Astrocyte of the spinal cord (primary cell): ENCODE results near the gene HTRA1.

Experiments used
- DNase-seq: peaks from one replicate; pipeline ENCODE4 v3.0.0; 2011; ENCODE audit warnings: low read depth, low spot score
- H3K4me3 ChIP-seq: 2 replicates; pipeline ENCODE4 v1.5.1; 2011; ENCODE audit warnings: low read depth, mild to moderate bottlenecking, low read length, moderate library complexity
- in situ Hi-C: cut with HindIII; loops from 2 replicates; pipeline ENCODE4 v1.10.0; 2017; ENCODE audit warnings: low sequenced_read_pairs
- TF ChIP-seq, protein P1 (sequence below): IDR thresholded peaks from 2 replicates; pipeline ENCODE4 v1.5.1; 2012; ENCODE audit warnings: low read depth, mild to moderate bottlenecking, low read length, inconsistent platforms

HTRA1 gene

DNA sequence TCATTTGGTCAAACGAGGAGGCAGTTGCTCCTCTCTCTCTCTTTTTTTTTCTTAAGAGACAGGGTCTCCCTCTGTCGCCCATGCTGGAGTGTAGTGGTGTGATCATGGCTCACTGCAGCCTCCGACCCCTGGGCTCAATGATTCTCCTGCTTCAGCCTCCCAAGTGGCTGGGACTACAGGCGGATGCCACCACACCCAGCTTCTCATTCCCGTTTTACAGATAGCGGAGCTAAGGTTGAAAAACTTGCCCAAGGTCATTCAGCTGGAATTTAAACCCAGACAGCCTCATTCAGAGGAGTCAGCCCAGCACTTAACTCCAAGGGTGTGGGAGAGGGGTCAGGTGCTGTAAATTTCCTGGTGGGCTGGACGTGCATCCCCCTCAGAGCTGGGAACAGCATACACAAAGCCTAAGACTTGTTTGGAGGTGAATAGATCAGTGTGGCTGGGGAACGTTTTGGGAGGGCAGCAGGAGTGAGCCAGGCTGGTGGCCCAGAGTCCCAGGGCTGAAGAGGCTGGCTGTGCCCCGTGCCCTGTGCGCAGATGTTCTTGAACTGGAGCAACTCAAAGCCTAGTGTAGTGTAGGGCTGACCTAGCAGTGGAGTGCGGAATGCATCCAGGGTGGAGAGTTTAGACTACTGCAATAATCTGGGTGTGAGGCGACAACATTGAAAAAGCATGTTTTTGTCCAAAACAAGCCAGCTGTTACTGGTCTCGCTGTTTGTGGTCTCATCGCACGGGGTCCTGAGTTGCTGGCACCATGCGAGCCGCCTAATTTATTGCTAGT lies 2.3 kb downstream of the HTRA1 start:
- H3K4me3 ChIP-seq = peak overlapping the region; percentile 71
- TF ChIP-seq, protein P1, sequence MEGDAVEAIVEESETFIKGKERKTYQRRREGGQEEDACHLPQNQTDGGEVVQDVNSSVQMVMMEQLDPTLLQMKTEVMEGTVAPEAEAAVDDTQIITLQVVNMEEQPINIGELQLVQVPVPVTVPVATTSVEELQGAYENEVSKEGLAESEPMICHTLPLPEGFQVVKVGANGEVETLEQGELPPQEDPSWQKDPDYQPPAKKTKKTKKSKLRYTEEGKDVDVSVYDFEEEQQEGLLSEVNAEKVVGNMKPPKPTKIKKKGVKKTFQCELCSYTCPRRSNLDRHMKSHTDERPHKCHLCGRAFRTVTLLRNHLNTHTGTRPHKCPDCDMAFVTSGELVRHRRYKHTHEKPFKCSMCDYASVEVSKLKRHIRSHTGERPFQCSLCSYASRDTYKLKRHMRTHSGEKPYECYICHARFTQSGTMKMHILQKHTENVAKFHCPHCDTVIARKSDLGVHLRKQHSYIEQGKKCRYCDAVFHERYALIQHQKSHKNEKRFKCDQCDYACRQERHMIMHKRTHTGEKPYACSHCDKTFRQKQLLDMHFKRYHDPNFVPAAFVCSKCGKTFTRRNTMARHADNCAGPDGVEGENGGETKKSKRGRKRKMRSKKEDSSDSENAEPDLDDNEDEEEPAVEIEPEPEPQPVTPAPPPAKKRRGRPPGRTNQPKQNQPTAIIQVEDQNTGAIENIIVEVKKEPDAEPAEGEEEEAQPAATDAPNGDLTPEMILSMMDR = no peak
- in situ Hi-C loops = no loop called here
- no peak for DNase-seq

DNA sequence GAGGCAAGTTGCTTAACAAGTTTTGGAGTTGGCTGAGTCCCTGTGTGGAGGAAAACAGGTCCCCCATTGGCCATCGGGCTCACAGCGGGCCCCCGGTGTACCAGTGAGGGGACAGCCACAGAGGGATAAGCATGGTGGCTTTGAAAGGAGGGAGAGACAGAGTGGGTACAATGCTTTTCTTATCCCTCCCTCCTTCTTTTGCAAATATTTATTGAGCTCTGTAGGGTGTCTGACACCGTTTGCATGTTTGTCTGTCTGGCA lies 2.8 kb downstream of the HTRA1 start:
- in situ Hi-C loops = no loop called here

DNA sequence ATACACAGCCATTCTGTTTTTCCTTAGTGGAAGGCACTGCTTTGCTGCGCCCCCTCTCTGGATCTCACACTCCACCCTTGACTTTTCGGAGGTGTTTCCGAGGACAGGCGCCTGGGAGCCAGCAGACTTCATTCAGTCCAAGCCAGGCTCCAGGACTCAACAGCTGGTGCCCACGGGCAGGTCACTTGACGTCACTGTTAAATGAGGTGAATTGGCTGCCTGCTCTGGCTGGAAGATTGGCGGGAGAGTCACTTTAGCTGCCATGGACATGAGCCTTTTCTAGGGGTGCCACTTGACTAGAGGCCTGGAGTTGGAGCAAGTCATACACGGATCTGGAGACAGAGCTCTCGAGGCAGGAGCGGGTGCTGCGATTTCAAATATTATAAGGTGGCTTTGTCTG lies 3.2 kb downstream of the HTRA1 start:
- no peak overlapping the region for H3K4me3 ChIP-seq
- TF ChIP-seq, protein P1 = no peak
- no peak for DNase-seq
- in situ Hi-C loops = no loop called here

More for the DNA sequence above, 2.8 kb downstream of the HTRA1 start:
- no peak for DNase-seq
- TF ChIP-seq, protein P1 = no peak
- no peak overlapping the region for H3K4me3 ChIP-seq

DNA sequence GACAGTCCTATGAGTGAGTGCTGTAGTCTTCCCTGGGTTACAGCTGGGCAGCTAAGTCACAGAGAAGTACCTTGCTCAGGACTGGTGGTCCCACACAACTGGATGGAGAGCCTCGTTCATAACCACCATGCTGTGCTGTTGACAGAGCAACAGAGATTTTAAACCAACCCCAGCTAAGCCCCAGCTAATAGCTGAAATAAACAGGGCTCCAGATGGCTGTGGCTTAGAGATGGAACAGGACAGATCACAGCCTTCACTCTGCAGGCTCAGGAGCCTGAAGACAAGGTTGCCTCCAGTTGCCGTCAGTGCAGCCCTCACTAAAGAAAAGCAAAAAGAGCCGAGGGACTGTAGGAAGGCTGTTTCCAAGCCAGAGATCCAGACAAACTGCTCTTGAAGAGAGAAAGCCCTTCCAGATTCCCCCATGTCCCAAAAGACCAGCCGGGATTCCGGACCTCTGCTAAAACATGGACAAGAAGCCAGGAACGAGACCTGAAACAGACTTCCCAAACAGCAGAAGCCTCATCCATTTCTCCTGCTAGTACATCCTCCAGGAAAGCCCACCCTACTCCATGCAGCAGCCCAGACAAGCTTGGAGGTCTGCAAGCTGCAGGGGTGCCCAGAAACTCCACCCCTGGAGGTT lies 4.2 kb downstream of the HTRA1 start:
- in situ Hi-C loops = no loop called here
- TF ChIP-seq, protein P1 = no peak
- no peak for DNase-seq
- H3K4me3 ChIP-seq = no peak overlapping the region

DNA sequence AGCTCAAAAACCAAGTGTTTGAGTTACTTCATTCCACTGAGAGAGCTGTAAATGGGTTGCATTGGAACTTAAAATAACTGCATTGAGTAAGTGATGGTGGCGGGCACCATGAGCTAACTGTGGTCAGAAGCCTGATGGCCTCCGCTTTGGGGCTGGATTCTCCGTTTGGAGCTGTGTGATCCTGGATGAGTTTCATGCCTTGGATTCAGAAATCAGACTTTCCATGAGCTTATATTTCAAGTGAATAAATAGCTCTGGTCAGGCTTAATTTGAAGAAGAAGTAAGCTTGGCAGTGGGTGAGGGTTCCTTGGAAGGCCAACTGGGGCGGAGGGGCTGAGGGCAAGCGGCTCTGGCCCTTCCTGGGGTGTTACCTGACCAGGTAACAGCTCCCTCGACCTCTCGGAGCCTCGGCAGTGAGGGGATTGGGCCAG lies 5.6 kb downstream of the HTRA1 start:
- in situ Hi-C loops = no loop called here
- DNase-seq = no peak
- TF ChIP-seq, protein P1 = no peak
- no peak overlapping the region for H3K4me3 ChIP-seq

DNA sequence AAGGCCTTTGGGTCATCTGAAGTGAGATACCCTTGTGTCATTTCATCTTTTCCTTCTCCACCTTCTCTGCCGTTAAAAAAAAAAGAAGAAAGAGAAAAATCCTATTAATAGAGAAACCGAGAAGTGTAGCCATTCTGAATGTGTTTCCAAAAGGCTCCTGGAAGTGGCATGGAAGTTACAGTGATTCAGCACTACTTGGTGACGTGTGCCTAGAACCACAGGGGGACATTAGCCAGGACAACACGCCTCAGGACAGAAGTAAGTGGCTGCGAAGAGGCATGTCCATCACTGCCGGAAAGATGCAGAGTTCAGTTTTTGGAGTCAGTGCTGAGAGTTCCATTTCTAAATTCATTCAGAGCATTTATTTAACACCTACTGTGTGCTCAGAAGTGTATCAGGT lies 6.3 kb downstream of the HTRA1 start:
- H3K4me3 ChIP-seq = no peak overlapping the region
- in situ Hi-C loops = no loop called here
- DNase-seq = no peak
- TF ChIP-seq, protein P1 = no peak
